B cell (primary cell): Measurements from ENCODE around the gene SON. TPM values are rescaled to one million over a fixed set of nuclear protein-coding genes. Genes with fewer than 3 reads are reported as not detected.

ENCODE experiments used
- ATAC-seq: fragments of 200-7000 bp; cut with Tn5 transposase; one replicate; pipeline ENCODE4 v1.10.0; 2021; ENCODE audit warnings: low read depth, mild to moderate bottlenecking, moderate number of reproducible peaks, moderate library complexity
- CTCF ChIA-PET: fragments of 350-600 bp; sonication (Branson Sonifier 250); formaldehyde crosslinking; loops from one replicate; lab custom pipeline; 2021; ENCODE audit warnings: antibody characterized with exemption, inconsistent platforms; lab: Charles Lee
- POLR2A ChIA-PET: fragments of 350-600 bp; sonication (Branson Sonifier 250); formaldehyde crosslinking; loops from one replicate; lab custom pipeline; 2021; ENCODE audit warnings: antibody characterized with exemption; lab: Charles Lee
- DNase-seq: peaks from one replicate; pipeline ENCODE4 v3.0.0; 2013
- H2AFZ ChIP-seq: 2 replicates; pipeline ENCODE4 v1.6.1; 2012; ENCODE audit warnings: mild to moderate bottlenecking, low read depth, low read length; ENCODE audit not compliant: insufficient read depth, poor library complexity, severe bottlenecking
- H3K27ac ChIP-seq, 2 donors: 1 replicate in 1 of 2; 2 replicates in 1 of 2; pipeline ENCODE4 v1.5.1; 2012 to 2013; ENCODE audit warnings: low read length in 2 of 2, mild to moderate bottlenecking in 2 of 2, moderate library complexity in 1 of 2
- H3K27me3 ChIP-seq, 4 experiments: fragments of 200-600 bp in 1 of 4; sonication (generic) in 1 of 4; replicated peaks in 1 of 4; 1 replicate in 2 of 4; 2 replicates in 2 of 4; pipeline versions ENCODE4 v1.6.1 to v1.7.0; 2013 to 2016; ENCODE audit warnings: low read length in 3 of 4, mild to moderate bottlenecking in 2 of 4, mixed read lengths in 1 of 4, moderate library complexity in 1 of 4; ENCODE audit not compliant: insufficient read depth in 4 of 4, control insufficient read depth in 3 of 4; ENCODE audit errors: control extremely low read depth in 1 of 4
- H3K36me3 ChIP-seq, 2 experiments: replicated peaks in 1 of 2; 1 replicate in 1 of 2; 2 replicates in 1 of 2; pipeline versions ENCODE4 v1.6.1 to v1.7.1; 2013; ENCODE audit warnings: low read length in 1 of 2; ENCODE audit not compliant: insufficient read depth in 2 of 2, control insufficient read depth in 1 of 2; ENCODE audit errors: control extremely low read depth in 1 of 2, extremely low read depth in 1 of 2
- H3K4me1 ChIP-seq, 2 donors: fragments of 200-600 bp in 1 of 2; sonication (generic) in 1 of 2; 1 replicate in 1 of 2; 2 replicates in 1 of 2; pipeline versions ENCODE4 v1.5.1 to v1.6.1; 2013 to 2017; ENCODE audit warnings: low read length in 2 of 2; ENCODE audit not compliant: control insufficient read depth in 2 of 2, insufficient read depth in 2 of 2
- H3K4me2 ChIP-seq: replicated peaks from 2 replicates; pipeline ENCODE3; 2012; ENCODE audit warnings: mild to moderate bottlenecking, low read depth, low read length; ENCODE audit not compliant: poor library complexity, severe bottlenecking
- H3K4me3 ChIP-seq, 5 experiments: fragments of 200-600 bp in 1 of 5; sonication (generic) in 1 of 5; 1 replicate in 3 of 5; 2 replicates in 2 of 5; pipeline versions ENCODE4 v1.5.1 to v1.7.0; 2011 to 2016; ENCODE audit warnings: low read length in 4 of 5, mild to moderate bottlenecking in 4 of 5, low read depth in 2 of 5, control low read depth in 1 of 5, moderate library complexity in 1 of 5; ENCODE audit not compliant: insufficient read depth in 1 of 5; ENCODE audit errors: control extremely low read depth in 1 of 5, extremely low read depth in 1 of 5
- H3K79me2 ChIP-seq: fragments of 200-600 bp; sonication (generic); one replicate; pipeline ENCODE4 v1.6.0; 2016; ENCODE audit warnings: low read length; ENCODE audit not compliant: control insufficient read depth, insufficient read depth
- H3K9ac ChIP-seq: fragments of 200-600 bp; sonication (generic); 2 replicates; pipeline ENCODE4 v1.6.1; 2017; ENCODE audit warnings: mild to moderate bottlenecking, low read length, moderate library complexity
- H3K9me3 ChIP-seq, 3 donors: one replicate each; pipeline versions ENCODE4 v1.6.1 to v1.7.1; 2013; ENCODE audit warnings: low read length in 2 of 3; ENCODE audit not compliant: control insufficient read depth in 2 of 3, insufficient read depth in 1 of 3; ENCODE audit errors: control extremely low read depth in 1 of 3
- H4K20me1 ChIP-seq: 2 replicates; pipeline ENCODE4 v1.6.0; 2012; ENCODE audit warnings: mild to moderate bottlenecking, low read length; ENCODE audit not compliant: insufficient read depth, control insufficient read depth, poor library complexity, severe bottlenecking
- H3K27ac Mint-ChIP-seq: one replicate; pipeline ENCODE4 v1.8.0; 2021; ENCODE audit warnings: mixed read lengths
- H3K27me3 Mint-ChIP-seq: one replicate; pipeline ENCODE4 v1.8.0; 2021; ENCODE audit warnings: mixed read lengths
- H3K4me1 Mint-ChIP-seq: one replicate; pipeline ENCODE4 v1.8.0; 2021; ENCODE audit warnings: mixed read lengths
- H3K4me3 Mint-ChIP-seq: one replicate; pipeline ENCODE4 v1.8.0; 2021; ENCODE audit warnings: mixed read lengths
- H3K9me3 Mint-ChIP-seq: one replicate; pipeline ENCODE4 v1.8.0; 2022; ENCODE audit warnings: mixed read lengths; ENCODE audit not compliant: insufficient read depth
- EZH2 ChIP-seq: IDR thresholded peaks from 2 replicates; pipeline ENCODE4 v1.6.1; 2012; ENCODE audit warnings: borderline replicate concordance, low read depth, mild to moderate bottlenecking, moderate library complexity, low read length; ENCODE audit not compliant: insufficient read depth, poor library complexity, severe bottlenecking
- WGBS: methylation state at CpG from one replicate; pipeline ENCODE4 v1.1.5; 2013; ENCODE audit warnings: missing lambda C conversion rate; ENCODE audit not compliant: insufficient coverage; 5-methylcytosine and 5-hydroxymethylcytosine counted together
- intact Hi-C: fragments of 100-400 bp; cut with micrococcal nuclease; formaldehyde crosslinking; loops from one replicate; pipeline ENCODE4 v1.10.0; 2022
- polyA minus RNA-seq: library from RNA; depleted of rRNA, polyadenylated mRNA; stranded (reverse); fragments of >200 nt; gene quantifications from 2 replicates; pipeline ENCODE4 v1.2.3, GENCODE V29; 2012
- polyA plus RNA-seq: library from polyadenylated mRNA; depleted of rRNA; stranded (reverse); fragments of >200 nt; gene quantifications from 2 replicates; pipeline ENCODE4 v1.2.3, GENCODE V29; 2012
- total RNA-seq, 2 donors: library from RNA; stranded (reverse); fragments of 120-200 nt in 1 of 2; gene quantifications; 1 replicate in 1 of 2; 2 replicates in 1 of 2; pipeline versions ENCODE4 v1.2.3 to v1.2.4, GENCODE V29; 2013 to 2022
- TF ChIP-seq, protein P1 (sequence below): fragments of 200-600 bp; IDR thresholded peaks from one replicate; pipeline ENCODE4 v1.8.0; 2022; ENCODE audit warnings: antibody characterized with exemption, mild to moderate bottlenecking

Gene SON, protein sequence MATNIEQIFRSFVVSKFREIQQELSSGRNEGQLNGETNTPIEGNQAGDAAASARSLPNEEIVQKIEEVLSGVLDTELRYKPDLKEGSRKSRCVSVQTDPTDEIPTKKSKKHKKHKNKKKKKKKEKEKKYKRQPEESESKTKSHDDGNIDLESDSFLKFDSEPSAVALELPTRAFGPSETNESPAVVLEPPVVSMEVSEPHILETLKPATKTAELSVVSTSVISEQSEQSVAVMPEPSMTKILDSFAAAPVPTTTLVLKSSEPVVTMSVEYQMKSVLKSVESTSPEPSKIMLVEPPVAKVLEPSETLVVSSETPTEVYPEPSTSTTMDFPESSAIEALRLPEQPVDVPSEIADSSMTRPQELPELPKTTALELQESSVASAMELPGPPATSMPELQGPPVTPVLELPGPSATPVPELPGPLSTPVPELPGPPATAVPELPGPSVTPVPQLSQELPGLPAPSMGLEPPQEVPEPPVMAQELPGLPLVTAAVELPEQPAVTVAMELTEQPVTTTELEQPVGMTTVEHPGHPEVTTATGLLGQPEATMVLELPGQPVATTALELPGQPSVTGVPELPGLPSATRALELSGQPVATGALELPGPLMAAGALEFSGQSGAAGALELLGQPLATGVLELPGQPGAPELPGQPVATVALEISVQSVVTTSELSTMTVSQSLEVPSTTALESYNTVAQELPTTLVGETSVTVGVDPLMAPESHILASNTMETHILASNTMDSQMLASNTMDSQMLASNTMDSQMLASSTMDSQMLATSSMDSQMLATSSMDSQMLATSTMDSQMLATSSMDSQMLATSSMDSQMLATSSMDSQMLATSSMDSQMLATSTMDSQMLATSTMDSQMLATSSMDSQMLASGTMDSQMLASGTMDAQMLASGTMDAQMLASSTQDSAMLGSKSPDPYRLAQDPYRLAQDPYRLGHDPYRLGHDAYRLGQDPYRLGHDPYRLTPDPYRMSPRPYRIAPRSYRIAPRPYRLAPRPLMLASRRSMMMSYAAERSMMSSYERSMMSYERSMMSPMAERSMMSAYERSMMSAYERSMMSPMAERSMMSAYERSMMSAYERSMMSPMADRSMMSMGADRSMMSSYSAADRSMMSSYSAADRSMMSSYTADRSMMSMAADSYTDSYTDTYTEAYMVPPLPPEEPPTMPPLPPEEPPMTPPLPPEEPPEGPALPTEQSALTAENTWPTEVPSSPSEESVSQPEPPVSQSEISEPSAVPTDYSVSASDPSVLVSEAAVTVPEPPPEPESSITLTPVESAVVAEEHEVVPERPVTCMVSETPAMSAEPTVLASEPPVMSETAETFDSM (N-terminal part only)
- 441 and 463 TPM in 2 replicates for total RNA-seq
- total RNA-seq (2013): 191 TPM
- 92.0 and 107 TPM in 2 replicates for polyA plus RNA-seq
- 260 and 279 TPM in 2 replicates for polyA minus RNA-seq

DNA sequence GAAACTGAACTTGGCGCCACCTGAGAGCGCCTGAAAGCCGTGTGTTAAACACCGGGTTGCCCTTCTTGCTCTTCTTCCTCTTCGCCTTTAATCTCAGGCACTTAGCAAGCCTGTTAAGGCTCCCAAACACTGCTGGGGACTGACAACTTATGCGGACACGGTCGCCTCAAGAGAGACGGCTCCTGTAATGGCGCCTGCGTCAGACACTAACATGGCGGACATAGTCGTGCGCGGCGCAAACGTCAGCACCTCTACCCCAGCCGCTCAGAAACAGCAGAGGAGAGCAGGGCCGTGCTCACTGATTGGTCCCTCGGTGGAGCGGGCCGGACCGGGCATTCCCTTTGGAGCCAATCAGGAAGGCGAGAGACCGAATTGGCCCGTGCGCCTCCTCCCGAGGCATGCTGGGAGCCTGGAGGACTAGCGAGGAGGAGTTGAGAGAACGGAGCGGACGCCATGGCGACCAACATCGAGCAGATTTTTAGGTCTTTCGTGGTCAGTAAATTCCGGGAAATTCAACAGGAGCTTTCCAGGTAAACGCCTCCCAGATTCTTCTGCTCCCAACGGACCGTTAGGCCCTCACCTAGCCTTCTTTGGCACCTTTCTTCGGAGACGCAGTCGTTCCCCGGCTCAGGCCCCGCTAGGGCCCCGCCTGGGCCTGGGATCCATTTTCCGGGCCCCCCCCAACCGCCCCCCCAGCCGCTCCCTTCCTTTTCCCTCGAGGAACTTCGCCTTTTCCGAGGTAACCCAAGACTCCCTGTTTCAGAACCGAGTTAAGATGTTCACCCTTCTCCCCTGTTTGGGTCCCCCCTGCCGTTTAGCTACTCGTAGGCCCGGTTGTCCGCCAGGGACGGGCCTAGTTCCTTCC, at the start of gene SON:
TSS of gene SON (plus strand) at position 399 of the 865 bp plus-strand sequence. CDS start at position 454, 55 bp downstream.
- peak within 1 kb of the TSS; percentile 97 for H3K4me3 Mint-ChIP-seq
- no peaks in the 10 kb centered on the region for H3K9me3 Mint-ChIP-seq
- Histone ChIP-seq H3K4me1 (peaks cover 17 to 31% of the 10 kb centered on the region in 2 donors), H3K27me3 (no peaks in the 10 kb centered on the region), H4K20me1 (peaks cover 45% of the 10 kb centered on the region), H3K36me3 (peaks cover 2 to 22% of the 10 kb centered on the region in 2 experiments), H2AFZ (peak within 1 kb of the TSS; percentile 78), H3K79me2 (peaks cover 88% of the 10 kb centered on the region), H3K4me2 (peak within 1 kb of the TSS; percentile 82), H3K9ac (peak within 1 kb of the TSS; percentile 98), H3K4me3 (peak within 1 kb of the TSS; percentile 69 to 99 (median 89)), H3K27ac (peak within 1 kb of the TSS; percentile 96 to 99), H3K9me3 (no peaks in the 10 kb centered on the region)
- TF ChIP-seq, protein P1, sequence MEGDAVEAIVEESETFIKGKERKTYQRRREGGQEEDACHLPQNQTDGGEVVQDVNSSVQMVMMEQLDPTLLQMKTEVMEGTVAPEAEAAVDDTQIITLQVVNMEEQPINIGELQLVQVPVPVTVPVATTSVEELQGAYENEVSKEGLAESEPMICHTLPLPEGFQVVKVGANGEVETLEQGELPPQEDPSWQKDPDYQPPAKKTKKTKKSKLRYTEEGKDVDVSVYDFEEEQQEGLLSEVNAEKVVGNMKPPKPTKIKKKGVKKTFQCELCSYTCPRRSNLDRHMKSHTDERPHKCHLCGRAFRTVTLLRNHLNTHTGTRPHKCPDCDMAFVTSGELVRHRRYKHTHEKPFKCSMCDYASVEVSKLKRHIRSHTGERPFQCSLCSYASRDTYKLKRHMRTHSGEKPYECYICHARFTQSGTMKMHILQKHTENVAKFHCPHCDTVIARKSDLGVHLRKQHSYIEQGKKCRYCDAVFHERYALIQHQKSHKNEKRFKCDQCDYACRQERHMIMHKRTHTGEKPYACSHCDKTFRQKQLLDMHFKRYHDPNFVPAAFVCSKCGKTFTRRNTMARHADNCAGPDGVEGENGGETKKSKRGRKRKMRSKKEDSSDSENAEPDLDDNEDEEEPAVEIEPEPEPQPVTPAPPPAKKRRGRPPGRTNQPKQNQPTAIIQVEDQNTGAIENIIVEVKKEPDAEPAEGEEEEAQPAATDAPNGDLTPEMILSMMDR: no peak
- no peak for TF ChIP-seq EZH2
- peaks cover 43% of the 10 kb centered on the region for H3K4me1 Mint-ChIP-seq
- ChIA-PET CTCF (interaction anchor here (0.5 to 1.2 kb wide), 3 partner anchors 14 to 138 kb away, joined by 3 to 4 read pairs (median 3); partner anchors contain the start of gene TMEM50B), POLR2A (interaction anchor here (1.0 to 3.3 kb wide), 5 partner anchors 46 to 286 kb away, joined by 3 to 41 read pairs (median 7); partner anchors contain the start of genes DNAJC28, DONSON and TMEM50B)
- H3K27ac Mint-ChIP-seq: peak within 1 kb of the TSS; percentile 99
- H3K27me3 Mint-ChIP-seq: no peaks in the 10 kb centered on the region
- ATAC-seq (peak; percentile 88), DNase-seq (peak; percentile 98)
- WGBS: under 1% methylated on average over 56 of the region's 57 CpGs
- intact Hi-C loops: loop anchor here (1.0 to 5.0 kb wide), 7 partner anchors 45 to 1074 kb away; partner anchors contain the start of genes CFAP298, DNAJC28, DONSON and RCAN1
